PC-9 (cell line): ENCODE measurements around the gene AHDC1. TPM values are rescaled to one million over a fixed set of nuclear protein-coding genes. Genes with fewer than 3 reads are reported as not detected.

Experiments used
- BruUV-seq: library from RNA; stranded (reverse); fragments of 400-500 nt; replicated peaks from 2 replicates; lab custom pipeline; 2021; lab: Mats Ljungman, UMichigan
- CTCF ChIA-PET: fragments of 300-600 bp; sonication (Branson Sonifier 250); formaldehyde crosslinking; loops from one replicate; lab custom pipeline; 2022; ENCODE audit warnings: antibody characterized with exemption; lab: Charles Lee
- POLR2A ChIA-PET: fragments of 300-600 bp; sonication (Branson Sonifier 250); formaldehyde crosslinking; loops from one replicate; lab custom pipeline; 2022; ENCODE audit warnings: antibody characterized with exemption; ENCODE audit not compliant: unreplicated experiment; lab: Charles Lee
- DNase-seq, 2 experiments: peaks; one replicate each; pipeline versions ENCODE4 v3.0.0 to v3.0.0-alpha.2; 2015 to 2022; ENCODE audit warnings: mixed read lengths in 1 of 2
- H2AFZ ChIP-seq: fragments of 200-600 bp; sonication (generic); 2 replicates; pipeline ENCODE4 v1.8.1; 2017; ENCODE audit warnings: antibody characterized with exemption
- H3F3A ChIP-seq: fragments of 200-600 bp; sonication (generic); 2 replicates; pipeline ENCODE4 v1.8.1; 2017; ENCODE audit warnings: antibody characterized with exemption, mild to moderate bottlenecking, low read depth; ENCODE audit not compliant: insufficient read depth
- H3K27ac ChIP-seq: fragments of 200-600 bp; sonication (generic); 2 replicates; pipeline ENCODE4 v1.6.1; 2016; ENCODE audit warnings: mixed run types
- H3K27me3 ChIP-seq: fragments of 200-600 bp; sonication (generic); 2 replicates; pipeline ENCODE4 v1.6.1; 2016; ENCODE audit warnings: low read depth, mixed run types; ENCODE audit not compliant: insufficient read depth
- H3K36me3 ChIP-seq: fragments of 200-600 bp; sonication (generic); 2 replicates; pipeline ENCODE4 v1.6.1; 2016; ENCODE audit warnings: low read depth, mixed run types
- H3K4me1 ChIP-seq: fragments of 200-600 bp; sonication (generic); replicated peaks from 2 replicates; pipeline ENCODE4 v1.6.1; 2016; ENCODE audit warnings: mixed run types; ENCODE audit not compliant: insufficient read depth
- H3K4me2 ChIP-seq: fragments of 200-600 bp; sonication (generic); 2 replicates; pipeline ENCODE4 v1.6.1; 2017; ENCODE audit warnings: mixed run types
- H3K4me3 ChIP-seq: fragments of 200-600 bp; sonication (generic); 2 replicates; pipeline ENCODE4 v1.6.1; 2016; ENCODE audit warnings: mixed run types
- H3K79me2 ChIP-seq: fragments of 200-600 bp; sonication (generic); 2 replicates; pipeline ENCODE4 v1.6.1; 2017; ENCODE audit warnings: low read depth, mixed run types
- H3K9me2 ChIP-seq: fragments of 200-600 bp; sonication (generic); 2 replicates; pipeline ENCODE4 v1.8.1; 2017; ENCODE audit warnings: mild to moderate bottlenecking; ENCODE audit not compliant: insufficient read depth
- H3K9me3 ChIP-seq: fragments of 200-600 bp; sonication (generic); 2 replicates; pipeline ENCODE4 v1.8.1; 2016; ENCODE audit warnings: low read depth; ENCODE audit not compliant: insufficient read depth
- H4K20me1 ChIP-seq: fragments of 200-600 bp; sonication (generic); 2 replicates; pipeline ENCODE4 v1.8.1; 2017; ENCODE audit not compliant: insufficient read depth
- EZH2 ChIP-seq: fragments of 200-600 bp; sonication (generic); IDR thresholded peaks from 2 replicates; pipeline ENCODE4 v1.8.0; 2017; ENCODE audit warnings: antibody characterized with exemption, low read depth
- intact Hi-C: fragments of 100-400 bp; cut with micrococcal nuclease; formaldehyde crosslinking; loops from one replicate; pipeline ENCODE4 v1.10.0; 2022; ENCODE audit not compliant: unreplicated experiment
- total RNA-seq: library from RNA; stranded (reverse); gene quantifications from 2 replicates; pipeline ENCODE4 v1.2.3, GENCODE V29; 2021
- TF ChIP-seq, protein P1 (sequence below): fragments of 200-600 bp; sonication (generic); conservative IDR thresholded peaks from 2 replicates; pipeline ENCODE4 v1.6.1; 2017; ENCODE audit warnings: mixed run types, antibody characterized with exemption, mild to moderate bottlenecking, moderate library complexity

Gene AHDC1
- total RNA-seq, 1 experiment from 2014 or later, result 48.8 TPM

DNA sequence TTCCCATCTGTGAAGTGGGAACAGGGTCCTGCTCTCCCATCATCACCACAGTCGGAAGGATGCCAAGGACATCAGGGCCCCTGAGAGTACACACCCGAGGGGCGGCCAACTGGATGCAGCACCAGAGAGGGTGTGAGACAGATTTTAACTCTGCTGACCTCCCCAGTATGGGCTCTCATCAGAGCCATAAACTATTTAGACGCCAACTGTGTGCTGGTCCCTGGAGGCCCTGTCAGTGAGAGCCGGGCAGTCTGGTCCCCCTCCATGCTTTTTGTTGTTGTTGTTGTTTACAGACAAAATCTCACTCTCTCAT lies 29.3 kb upstream of the AHDC1 start:
- ChIA-PET POLR2A (no interaction called here), CTCF (no interaction called here)
- Histone ChIP-seq H3F3A (no peaks in the 10 kb centered on the region), H3K4me1 (no peaks in the 10 kb centered on the region), H2AFZ (no peak overlapping the region), H3K9me2 (no peaks in the 10 kb centered on the region), H3K4me3 (no peak overlapping the region), H3K9me3 (no peaks in the 10 kb centered on the region), H3K27me3 (peaks cover 19% of the 10 kb centered on the region), H3K36me3 (no peaks in the 10 kb centered on the region), H4K20me1 (no peaks in the 10 kb centered on the region), H3K4me2 (no peak overlapping the region), H3K79me2 (no peaks in the 10 kb centered on the region), H3K27ac (no peak overlapping the region)
- no TSS peak for BruUV-seq
- TF ChIP-seq EZH2, result no peak
- TF ChIP-seq, protein P1, sequence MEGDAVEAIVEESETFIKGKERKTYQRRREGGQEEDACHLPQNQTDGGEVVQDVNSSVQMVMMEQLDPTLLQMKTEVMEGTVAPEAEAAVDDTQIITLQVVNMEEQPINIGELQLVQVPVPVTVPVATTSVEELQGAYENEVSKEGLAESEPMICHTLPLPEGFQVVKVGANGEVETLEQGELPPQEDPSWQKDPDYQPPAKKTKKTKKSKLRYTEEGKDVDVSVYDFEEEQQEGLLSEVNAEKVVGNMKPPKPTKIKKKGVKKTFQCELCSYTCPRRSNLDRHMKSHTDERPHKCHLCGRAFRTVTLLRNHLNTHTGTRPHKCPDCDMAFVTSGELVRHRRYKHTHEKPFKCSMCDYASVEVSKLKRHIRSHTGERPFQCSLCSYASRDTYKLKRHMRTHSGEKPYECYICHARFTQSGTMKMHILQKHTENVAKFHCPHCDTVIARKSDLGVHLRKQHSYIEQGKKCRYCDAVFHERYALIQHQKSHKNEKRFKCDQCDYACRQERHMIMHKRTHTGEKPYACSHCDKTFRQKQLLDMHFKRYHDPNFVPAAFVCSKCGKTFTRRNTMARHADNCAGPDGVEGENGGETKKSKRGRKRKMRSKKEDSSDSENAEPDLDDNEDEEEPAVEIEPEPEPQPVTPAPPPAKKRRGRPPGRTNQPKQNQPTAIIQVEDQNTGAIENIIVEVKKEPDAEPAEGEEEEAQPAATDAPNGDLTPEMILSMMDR, result no peak
- intact Hi-C loops, result no loop called here
- DNase-seq, result no peak

DNA sequence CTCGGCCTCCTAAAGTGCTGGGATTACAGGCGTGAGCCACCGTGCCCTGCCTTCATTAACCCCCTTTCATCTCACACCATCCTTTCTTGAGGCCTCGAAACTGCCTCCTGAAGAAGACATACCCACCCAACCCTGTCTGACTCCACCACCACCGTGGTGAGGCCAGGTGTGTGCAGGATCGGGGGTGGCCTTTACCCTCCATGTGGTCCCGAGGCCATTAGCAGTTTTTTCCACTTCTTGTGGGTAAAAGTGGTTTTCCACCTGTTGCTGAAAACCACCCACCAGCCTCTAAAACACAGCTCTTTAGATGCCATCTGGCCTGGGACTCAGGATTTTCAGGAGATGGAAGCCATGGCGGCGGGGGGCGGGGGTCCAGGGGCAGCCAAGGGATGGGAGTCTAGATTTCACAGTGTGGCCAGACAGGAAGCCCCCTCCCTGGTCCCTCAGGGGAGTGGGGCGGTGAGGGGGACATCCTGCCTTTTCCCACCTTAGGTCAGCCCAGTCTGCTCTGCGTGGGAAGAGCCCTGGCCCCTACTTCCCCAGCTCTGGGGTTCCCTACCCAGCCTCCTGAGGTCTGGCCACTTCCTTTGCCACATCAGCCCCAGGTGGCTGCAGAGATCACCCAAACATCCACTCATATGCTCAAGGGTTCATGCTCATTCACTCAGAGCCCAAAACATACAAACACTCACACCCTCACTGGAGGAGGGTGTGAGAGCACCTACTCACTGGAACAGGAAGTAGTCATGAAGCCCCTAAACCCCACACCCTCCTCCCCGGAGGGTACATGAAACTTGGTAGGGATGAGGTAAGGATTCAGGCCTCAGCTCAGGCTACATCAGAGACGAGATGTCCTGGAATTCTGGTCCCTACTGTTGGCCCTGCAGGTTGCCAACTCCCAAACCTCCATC lies 28.7 kb upstream of the AHDC1 start:
- peaks cover 19% of the 10 kb centered on the region for H3K27me3 ChIP-seq
- no peaks in the 10 kb centered on the region for H3F3A ChIP-seq
- intact Hi-C loops, result no loop called here
- TF ChIP-seq EZH2, result no peak
- TF ChIP-seq, protein P1, result no peak
- no peak overlapping the region for H2AFZ ChIP-seq
- POLR2A ChIA-PET, result no interaction called here
- no peak for DNase-seq
- BruUV-seq, result no TSS peak
- no peaks in the 10 kb centered on the region for H3K9me2 ChIP-seq
- CTCF ChIA-PET, result interaction anchor here (0.7 kb wide), 1 partner anchor 224 kb away, joined by 12 read pairs; no protein-coding TSS in a partner anchor
- H3K9me3 ChIP-seq, result no peaks in the 10 kb centered on the region
- no peaks in the 10 kb centered on the region for H3K36me3 ChIP-seq
- H3K4me2 ChIP-seq, result no peak overlapping the region
- H3K79me2 ChIP-seq, result no peaks in the 10 kb centered on the region
- no peak overlapping the region for H3K4me3 ChIP-seq
- H3K27ac ChIP-seq, result no peak overlapping the region
- no peaks in the 10 kb centered on the region for H4K20me1 ChIP-seq
- H3K4me1 ChIP-seq, result no peaks in the 10 kb centered on the region

DNA sequence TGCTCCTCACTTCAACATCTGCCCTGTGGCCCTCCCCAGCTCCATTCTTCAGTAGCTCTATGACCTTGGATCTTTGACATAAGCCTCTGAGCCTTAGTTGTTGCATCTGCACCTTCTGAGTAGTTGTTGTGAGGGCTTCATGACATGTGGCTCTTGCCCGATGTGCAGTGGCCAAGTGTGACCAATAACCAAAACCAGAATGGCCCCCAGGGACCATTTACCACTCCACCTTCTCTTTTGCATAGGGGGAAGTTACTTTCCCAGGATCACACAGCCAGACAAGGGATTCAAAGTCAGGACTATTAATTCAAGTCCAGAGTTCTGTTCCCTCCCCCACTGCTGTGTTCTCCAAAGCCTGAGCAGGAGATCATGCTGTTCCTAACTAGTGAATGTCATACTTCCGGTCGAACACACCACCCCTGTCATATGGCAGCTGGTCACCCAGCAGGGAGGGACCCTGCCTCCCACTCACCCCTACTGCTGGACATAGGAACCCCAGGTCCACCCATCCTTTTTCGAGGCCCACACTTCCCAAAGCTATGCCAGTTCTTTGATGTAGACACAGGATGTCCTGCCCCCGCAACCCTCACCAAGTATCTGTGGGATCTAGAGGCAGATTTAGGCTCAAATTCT lies 27.0 kb upstream of the AHDC1 start:
- no peak for TF ChIP-seq EZH2
- no peak for DNase-seq
- Histone ChIP-seq H3K27me3 (peaks cover 19% of the 10 kb centered on the region), H3K79me2 (no peaks in the 10 kb centered on the region), H3F3A (no peaks in the 10 kb centered on the region), H4K20me1 (no peaks in the 10 kb centered on the region), H3K4me2 (no peak overlapping the region), H3K4me3 (no peak overlapping the region), H3K9me3 (no peaks in the 10 kb centered on the region), H3K9me2 (no peaks in the 10 kb centered on the region), H3K4me1 (no peaks in the 10 kb centered on the region), H3K27ac (no peak overlapping the region), H2AFZ (no peak overlapping the region), H3K36me3 (no peaks in the 10 kb centered on the region)
- no TSS peak for BruUV-seq
- intact Hi-C loops, result no loop called here
- POLR2A ChIA-PET, result interaction anchor here (0.6 kb wide), 1 partner anchor 807 kb away, joined by 4 read pairs; no protein-coding TSS in a partner anchor
- CTCF ChIA-PET, result no interaction called here
